A549 (cell line): ENCODE measurements around the gene PPP1R7. TPM values are rescaled to one million over a fixed set of nuclear protein-coding genes. Genes with fewer than 3 reads are reported as not detected.

Experiments used
- ATAC-seq, 2 experiments: fragments of 200-7000 bp in 1 of 2; fragments of >200 bp in 1 of 2; cut with Nextera tagmentation in 1 of 2; cut with Tn5 transposase in 1 of 2; 3 replicates each; pipeline versions ENCODE4 v1.8.0 to v1.9.1; 2018 to 2020; ENCODE audit warnings: mild to moderate bottlenecking in 1 of 2, moderate library complexity in 1 of 2
- CTCF ChIA-PET: fragments of 300-600 bp; sonication (Branson Sonifier 250); formaldehyde crosslinking; extraction: SDS; loops from one replicate; lab custom pipeline; 2021; ENCODE audit warnings: antibody characterized with exemption, inconsistent platforms; lab: Yijun Ruan, JAX
- POLR2A ChIA-PET: fragments of 350-600 bp; formaldehyde crosslinking; extraction: SDS; loops from one replicate; lab custom pipeline; 2021; ENCODE audit warnings: antibody characterized with exemption, inconsistent platforms; lab: Yijun Ruan, JAX
- DNase-seq, 2 experiments: peaks; one replicate each; pipeline versions ENCODE4 v3.0.0 to v3.0.0-alpha.2; 2011 to 2016; ENCODE audit warnings: low read depth in 1 of 2, low spot score in 1 of 2
- FAIRE-seq: peaks from 2 replicates; lab custom pipeline; 2011; peaks lifted over from hg19 to GRCh38; lab: Jason Lieb, UNC
- H3K27ac ChIP-seq, 2 experiments: fragments of >200 bp; sonication (Bioruptor Twin); formaldehyde crosslinking; 3 replicates each; pipeline ENCODE4 v1.5.1; 2016 to 2017
- H3K4me1 ChIP-seq: fragments of >200 bp; sonication (Bioruptor Twin); formaldehyde crosslinking; 3 replicates; pipeline ENCODE4 v1.6.1; 2016
- H3K4me2 ChIP-seq: fragments of >200 bp; sonication (Bioruptor Twin); formaldehyde crosslinking; 3 replicates; pipeline ENCODE4 v1.6.1; 2016
- H3K4me3 ChIP-seq: fragments of >200 bp; sonication (Bioruptor Twin); formaldehyde crosslinking; 3 replicates; pipeline ENCODE4 v1.5.1; 2016
- H3K9me3 ChIP-seq: fragments of >200 bp; sonication (Bioruptor Twin); formaldehyde crosslinking; 3 replicates; pipeline ENCODE4 v1.6.1; 2016
- CHD2 ChIP-seq: fragments of 150-350 bp; IDR thresholded peaks from 2 replicates; pipeline ENCODE4 v1.6.1; 2014; ENCODE audit warnings: low read length; ENCODE audit not compliant: partially characterized antibody
- ESRRA ChIP-seq: fragments of 150-350 bp; IDR thresholded peaks from 2 replicates; pipeline ENCODE4 v1.6.1; 2014; ENCODE audit warnings: mild to moderate bottlenecking, low read length, borderline replicate concordance
- FOXS1 ChIP-seq: fragments of 250-450 bp; sonication (Bioruptor Pico); IDR thresholded peaks from 2 replicates; pipeline ENCODE4 v1.5.0; 2020; ENCODE audit warnings: mild to moderate bottlenecking, moderate library complexity
- GATA3 ChIP-seq: IDR thresholded peaks from 2 replicates; pipeline ENCODE4 v1.6.1; 2012; ENCODE audit warnings: borderline replicate concordance
- HEYL ChIP-seq: fragments of 250-450 bp; sonication (Bioruptor Pico); IDR thresholded peaks from 2 replicates; pipeline ENCODE4 v1.8.0; 2021; ENCODE audit warnings: mild to moderate bottlenecking, moderate library complexity
- HOXA7 ChIP-seq: fragments of 250-450 bp; sonication (Bioruptor Pico); IDR thresholded peaks from 2 replicates; pipeline ENCODE4 v1.5.0; 2020; ENCODE audit warnings: mild to moderate bottlenecking, moderate library complexity
- JUN ChIP-seq, 2 experiments: fragments of >200 bp; sonication (Bioruptor Twin); formaldehyde crosslinking; IDR thresholded peaks; 2 replicates in 1 of 2; 3 replicates in 1 of 2; pipeline ENCODE4 v1.6.1; 2016 to 2017
- KDM1A ChIP-seq: fragments of 200-600 bp; sonication (generic); IDR thresholded peaks from 2 replicates; pipeline ENCODE4 v1.6.1; 2016; ENCODE audit warnings: low read depth, mild to moderate bottlenecking
- MAFK ChIP-seq: fragments of 450-650 bp; IDR thresholded peaks from 2 replicates; pipeline ENCODE4 v1.6.1; 2014; ENCODE audit not compliant: partially characterized antibody
- POLR2A ChIP-seq: IDR thresholded peaks from 2 replicates; pipeline ENCODE4 v1.6.1; 2012; ENCODE audit warnings: mild to moderate bottlenecking, low read length
- POLR2AphosphoS2 ChIP-seq: conservative IDR thresholded peaks from 2 replicates; pipeline ENCODE4 v1.6.1; 2012; ENCODE audit warnings: low read length, improper control_type of control experiment, inconsistent platforms
- RFX5 ChIP-seq: fragments of 450-650 bp; IDR thresholded peaks from 2 replicates; pipeline ENCODE4 v1.7.1; 2014; ENCODE audit warnings: antibody characterized with exemption, mild to moderate bottlenecking, moderate library complexity
- RNF2 ChIP-seq: fragments of 200-600 bp; sonication (generic); IDR thresholded peaks from 2 replicates; pipeline ENCODE4 v1.6.1; 2016; ENCODE audit warnings: low read depth, mild to moderate bottlenecking, antibody characterized with exemption, moderate library complexity, borderline replicate concordance
- TFCP2L1 ChIP-seq: fragments of 250-450 bp; sonication (Bioruptor Pico); IDR thresholded peaks from 2 replicates; pipeline ENCODE4 v1.5.0; 2021; ENCODE audit warnings: mild to moderate bottlenecking
- TP53 ChIP-seq: fragments of 250-450 bp; sonication (Bioruptor Pico); IDR thresholded peaks from 2 replicates; pipeline ENCODE4 v1.5.0; 2021; ENCODE audit warnings: mild to moderate bottlenecking, moderate library complexity
- ZSCAN20 ChIP-seq: fragments of 250-450 bp; sonication (Bioruptor Pico); IDR thresholded peaks from 2 replicates; pipeline ENCODE4 v1.8.0; 2022; ENCODE audit warnings: mild to moderate bottlenecking, moderate library complexity
- WGBS: methylation state at CpG from one replicate; pipeline ENCODE4 v1.1.6; 2017; ENCODE audit errors: missing lambda C conversion rate; 5-methylcytosine and 5-hydroxymethylcytosine counted together
- polyA plus RNA-seq, 4 experiments: library from polyadenylated mRNA; depleted of rRNA in 3 of 4; stranded (reverse); fragments of >200 nt; fragmentation: RNase III in 1 of 4; extraction: RNeasy Plus Mini Kit Qiagen cat#74134 plus additional on column Dnase treatment in 1 of 4; gene quantifications; 2 replicates in 3 of 4; 3 replicates in 1 of 4; pipeline ENCODE4 v1.2.3, GENCODE V29; 2011 to 2017
- TF ChIP-seq, protein P1 (sequence below): fragments of >200 bp; sonication (Bioruptor Twin); formaldehyde crosslinking; IDR thresholded peaks from 3 replicates; pipeline ENCODE4 v1.5.1; 2016
- TF ChIP-seq, protein P2 (sequence below): IDR thresholded peaks from 2 replicates; pipeline ENCODE4 v1.6.1; 2012
- TF ChIP-seq, protein P3 (sequence below): IDR thresholded peaks from 2 replicates; pipeline ENCODE4 v1.6.1; 2012
- TF ChIP-seq, protein P4 (sequence below): fragments of 250-450 bp; sonication (Bioruptor Pico); IDR thresholded peaks from 2 replicates; pipeline ENCODE4 v1.5.0; 2021; ENCODE audit warnings: mild to moderate bottlenecking, moderate library complexity, borderline replicate concordance
- TF ChIP-seq, protein P5 (sequence below): fragments of >200 bp; sonication (Bioruptor Twin); formaldehyde crosslinking; IDR thresholded peaks from 3 replicates; pipeline ENCODE4 v1.6.1; 2016

PPP1R7 gene
- polyA plus RNA-seq, 2 of the 4 experiments (the other 2 are of a cell fraction), result 76.4 to 124 TPM

DNA sequence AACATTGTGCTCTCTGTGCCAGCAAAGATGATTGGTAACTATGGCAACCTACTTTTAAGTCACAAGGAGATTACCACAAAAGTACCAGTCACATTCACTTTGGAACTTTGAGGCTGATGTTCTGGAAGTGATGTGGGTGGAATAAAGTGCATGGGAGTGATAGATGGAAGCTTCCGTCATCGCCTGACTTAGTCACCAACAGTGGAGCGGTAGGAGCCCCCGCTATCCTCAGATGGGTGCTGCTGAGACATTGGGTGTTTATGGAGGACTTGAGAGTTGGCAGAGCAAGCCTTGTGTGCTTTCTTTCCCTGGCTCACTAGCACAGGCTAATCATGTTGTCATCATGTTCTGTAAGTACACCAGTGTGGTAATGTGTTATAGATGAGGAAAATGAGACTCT is 4.6 kb downstream of the PPP1R7 start:
- DNase-seq (no peak), FAIRE-seq (no peak), ATAC-seq (no peak)
- Histone ChIP-seq H3K4me3 (no peak overlapping the region), H3K9me3 (no peaks in the 10 kb centered on the region), H3K4me1 (peaks cover 6% of the 10 kb centered on the region; the same call in 1 of the 3 replicates), H3K4me2 (no peak overlapping the region), H3K27ac (no peak overlapping the region)
- POLR2A ChIA-PET, result no interaction called here
- CTCF ChIA-PET, result no interaction called here
- 89% methylated on average over 4 of the region's 4 CpGs for WGBS
- TF ChIP-seq JUN (IDR thresholded peaks at IDR 0.05), result no peak
- no peak for TF ChIP-seq MAFK
- no peak for TF ChIP-seq CHD2
- TF ChIP-seq, protein P1, sequence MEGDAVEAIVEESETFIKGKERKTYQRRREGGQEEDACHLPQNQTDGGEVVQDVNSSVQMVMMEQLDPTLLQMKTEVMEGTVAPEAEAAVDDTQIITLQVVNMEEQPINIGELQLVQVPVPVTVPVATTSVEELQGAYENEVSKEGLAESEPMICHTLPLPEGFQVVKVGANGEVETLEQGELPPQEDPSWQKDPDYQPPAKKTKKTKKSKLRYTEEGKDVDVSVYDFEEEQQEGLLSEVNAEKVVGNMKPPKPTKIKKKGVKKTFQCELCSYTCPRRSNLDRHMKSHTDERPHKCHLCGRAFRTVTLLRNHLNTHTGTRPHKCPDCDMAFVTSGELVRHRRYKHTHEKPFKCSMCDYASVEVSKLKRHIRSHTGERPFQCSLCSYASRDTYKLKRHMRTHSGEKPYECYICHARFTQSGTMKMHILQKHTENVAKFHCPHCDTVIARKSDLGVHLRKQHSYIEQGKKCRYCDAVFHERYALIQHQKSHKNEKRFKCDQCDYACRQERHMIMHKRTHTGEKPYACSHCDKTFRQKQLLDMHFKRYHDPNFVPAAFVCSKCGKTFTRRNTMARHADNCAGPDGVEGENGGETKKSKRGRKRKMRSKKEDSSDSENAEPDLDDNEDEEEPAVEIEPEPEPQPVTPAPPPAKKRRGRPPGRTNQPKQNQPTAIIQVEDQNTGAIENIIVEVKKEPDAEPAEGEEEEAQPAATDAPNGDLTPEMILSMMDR, result no peak
- no peak for TF ChIP-seq POLR2A
- no peak for TF ChIP-seq ZSCAN20 (CRISPR knock-in tag)
- no peak for TF ChIP-seq POLR2AphosphoS2
- TF ChIP-seq, protein P2, sequence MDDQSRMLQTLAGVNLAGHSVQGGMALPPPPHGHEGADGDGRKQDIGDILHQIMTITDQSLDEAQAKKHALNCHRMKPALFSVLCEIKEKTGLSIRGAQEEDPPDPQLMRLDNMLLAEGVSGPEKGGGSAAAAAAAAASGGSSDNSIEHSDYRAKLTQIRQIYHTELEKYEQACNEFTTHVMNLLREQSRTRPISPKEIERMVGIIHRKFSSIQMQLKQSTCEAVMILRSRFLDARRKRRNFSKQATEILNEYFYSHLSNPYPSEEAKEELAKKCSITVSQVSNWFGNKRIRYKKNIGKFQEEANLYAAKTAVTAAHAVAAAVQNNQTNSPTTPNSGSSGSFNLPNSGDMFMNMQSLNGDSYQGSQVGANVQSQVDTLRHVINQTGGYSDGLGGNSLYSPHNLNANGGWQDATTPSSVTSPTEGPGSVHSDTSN, result no peak
- TF ChIP-seq FOXS1, result no peak
- TF ChIP-seq, protein P3, sequence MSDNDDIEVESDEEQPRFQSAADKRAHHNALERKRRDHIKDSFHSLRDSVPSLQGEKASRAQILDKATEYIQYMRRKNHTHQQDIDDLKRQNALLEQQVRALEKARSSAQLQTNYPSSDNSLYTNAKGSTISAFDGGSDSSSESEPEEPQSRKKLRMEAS, result no peak
- TF ChIP-seq, protein P4, sequence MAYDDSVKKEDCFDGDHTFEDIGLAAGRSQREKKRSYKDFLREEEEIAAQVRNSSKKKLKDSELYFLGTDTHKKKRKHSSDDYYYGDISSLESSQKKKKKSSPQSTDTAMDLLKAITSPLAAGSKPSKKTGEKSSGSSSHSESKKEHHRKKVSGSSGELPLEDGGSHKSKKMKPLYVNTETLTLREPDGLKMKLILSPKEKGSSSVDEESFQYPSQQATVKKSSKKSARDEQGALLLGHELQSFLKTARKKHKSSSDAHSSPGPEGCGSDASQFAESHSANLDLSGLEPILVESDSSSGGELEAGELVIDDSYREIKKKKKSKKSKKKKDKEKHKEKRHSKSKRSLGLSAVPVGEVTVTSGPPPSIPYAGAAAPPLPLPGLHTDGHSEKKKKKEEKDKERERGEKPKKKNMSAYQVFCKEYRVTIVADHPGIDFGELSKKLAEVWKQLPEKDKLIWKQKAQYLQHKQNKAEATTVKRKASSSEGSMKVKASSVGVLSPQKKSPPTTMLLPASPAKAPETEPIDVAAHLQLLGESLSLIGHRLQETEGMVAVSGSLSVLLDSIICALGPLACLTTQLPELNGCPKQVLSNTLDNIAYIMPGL, result no peak
- TF ChIP-seq HOXA7 (CRISPR knock-in tag), result no peak
- no peak for TF ChIP-seq ESRRA
- no peak for TF ChIP-seq RFX5
- TF ChIP-seq KDM1A, result no peak
- no peak for TF ChIP-seq GATA3
- TF ChIP-seq HEYL (CRISPR knock-in tag), result no peak
- TF ChIP-seq RNF2, result no peak
- TF ChIP-seq, protein P5, sequence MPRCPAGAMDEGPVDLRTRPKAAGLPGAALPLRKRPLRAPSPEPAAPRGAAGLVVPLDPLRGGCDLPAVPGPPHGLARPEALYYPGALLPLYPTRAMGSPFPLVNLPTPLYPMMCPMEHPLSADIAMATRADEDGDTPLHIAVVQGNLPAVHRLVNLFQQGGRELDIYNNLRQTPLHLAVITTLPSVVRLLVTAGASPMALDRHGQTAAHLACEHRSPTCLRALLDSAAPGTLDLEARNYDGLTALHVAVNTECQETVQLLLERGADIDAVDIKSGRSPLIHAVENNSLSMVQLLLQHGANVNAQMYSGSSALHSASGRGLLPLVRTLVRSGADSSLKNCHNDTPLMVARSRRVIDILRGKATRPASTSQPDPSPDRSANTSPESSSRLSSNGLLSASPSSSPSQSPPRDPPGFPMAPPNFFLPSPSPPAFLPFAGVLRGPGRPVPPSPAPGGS, result no peak
- no peak for TF ChIP-seq TFCP2L1 (CRISPR knock-in tag)

DNA sequence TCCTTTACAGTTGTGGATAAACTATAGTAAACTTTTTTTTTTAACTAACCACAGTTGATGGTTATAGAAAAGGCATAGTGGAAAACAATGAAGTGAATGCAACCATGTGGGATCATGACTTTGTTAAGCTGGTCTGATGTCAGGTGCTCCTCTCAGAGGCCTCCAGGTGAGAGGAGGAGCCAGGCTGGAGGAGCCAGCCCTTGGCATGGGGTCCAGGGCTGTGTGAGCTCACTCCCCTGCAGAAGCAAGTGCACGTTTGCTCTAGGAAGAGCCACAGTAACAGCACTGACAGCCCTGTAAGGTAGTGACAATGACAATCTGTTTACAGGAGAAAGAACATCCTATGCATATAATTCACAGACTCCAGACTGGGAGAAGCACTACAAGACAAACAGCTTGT is 5.7 kb downstream of the PPP1R7 start:
- H3K9me3 ChIP-seq, result no peaks in the 10 kb centered on the region
- 60% methylated on average over 1 of the region's 1 CpG for WGBS
- H3K27ac ChIP-seq, result no peak overlapping the region
- DNase-seq (no peak), FAIRE-seq (no peak), ATAC-seq (no peak)
- no peak overlapping the region for H3K4me3 ChIP-seq
- POLR2A ChIA-PET, result no interaction called here
- CTCF ChIA-PET, result interaction anchor here (1.3 kb wide), 1 partner anchor 78 kb away, joined by 3 read pairs; no protein-coding TSS in a partner anchor
- TF ChIP-seq TP53 (CRISPR knock-in tag) (no peak), RFX5 (no peak), ZSCAN20 (CRISPR knock-in tag) (no peak)
- no peak overlapping the region for H3K4me2 ChIP-seq
- peaks cover 6% of the 10 kb centered on the region; the same call in 1 of the 3 replicates for H3K4me1 ChIP-seq
